Esophagus squamous epithelium (tissue), 5 donors: ENCODE results near the gene EVPLL. TPM values are rescaled to one million over a fixed set of nuclear protein-coding genes. Genes with fewer than 3 reads are reported as not detected.
"Not testable (repeated sequence)": the region's sequence is repeated elsewhere in the genome, so short reads cannot be mapped to it uniquely, and the experiment has no call there.

Experiments used
- DNase-seq: peaks from one replicate; lab custom pipeline; 2025; lab: John Stamatoyannopoulos, UW
- H3K27ac ChIP-seq, 4 donors: fragments of 200-600 bp; sonication (generic); one replicate each; pipeline ENCODE4 v1.5.1; 2016 to 2019; ENCODE audit warnings: mild to moderate bottlenecking in 1 of 4
- H3K27me3 ChIP-seq, 4 donors: fragments of 200-600 bp; sonication (generic); 1 replicate in 3 of 4; 2 replicates in 1 of 4; pipeline versions ENCODE4 v1.5.1 to v1.6.0; 2017 to 2021; ENCODE audit warnings: antibody characterized with exemption in 1 of 4
- H3K36me3 ChIP-seq, 3 donors: fragments of 200-600 bp; sonication (generic); one replicate each; pipeline ENCODE4 v1.5.1; 2016 to 2019
- H3K4me1 ChIP-seq, 3 donors: fragments of 200-600 bp; sonication (generic); one replicate each; pipeline ENCODE4 v1.5.1; 2017 to 2019
- H3K4me3 ChIP-seq, 4 donors: fragments of 200-600 bp; sonication (generic); 1 replicate in 3 of 4; 2 replicates in 1 of 4; pipeline ENCODE4 v1.5.1; 2016 to 2019; ENCODE audit warnings: mild to moderate bottlenecking in 2 of 4, moderate library complexity in 1 of 4
- H3K9me3 ChIP-seq, 3 donors: fragments of 200-600 bp; sonication (generic); one replicate each; pipeline ENCODE4 v1.5.1; 2016 to 2019
- POLR2A ChIP-seq, 4 donors: fragments of 450-650 bp; IDR thresholded peaks; one replicate each; pipeline ENCODE4 v1.6.1; 2017; ENCODE audit warnings: antibody characterized with exemption in 4 of 4, mild to moderate bottlenecking in 4 of 4, moderate library complexity in 3 of 4
- WGBS, 2 donors: methylation state at CpG; one replicate each; pipeline ENCODE4 v1.1.5; 2018; 5-methylcytosine and 5-hydroxymethylcytosine counted together
- intact Hi-C: fragments of 100-400 bp; cut with DNase I; formaldehyde crosslinking; loops from one replicate; pipeline ENCODE4 v1.15.0; 2022
- total RNA-seq, 4 donors: library from RNA; depleted of rRNA; stranded (reverse); fragments of >200 nt; gene quantifications; one replicate each; pipeline ENCODE4 v1.1.0, GENCODE V29; 2016
- TF ChIP-seq, protein P1 (sequence below), 6 experiments: fragments of 450-650 bp in 4 of 6; fragments of 200-600 bp in 2 of 6; sonication (generic) in 2 of 6; IDR thresholded peaks; one replicate each; pipeline ENCODE4 v1.5.1; 2016 to 2019; ENCODE audit warnings: antibody characterized with exemption in 6 of 6, mild to moderate bottlenecking in 4 of 6, moderate library complexity in 4 of 6
- donor health status: DM: yes; HTN: yes; CAD: no.

The EVPLL gene
- total RNA-seq, 4 donors from 2014 or later = 5.9 to 15.4 (median 10.2) TPM

DNA sequence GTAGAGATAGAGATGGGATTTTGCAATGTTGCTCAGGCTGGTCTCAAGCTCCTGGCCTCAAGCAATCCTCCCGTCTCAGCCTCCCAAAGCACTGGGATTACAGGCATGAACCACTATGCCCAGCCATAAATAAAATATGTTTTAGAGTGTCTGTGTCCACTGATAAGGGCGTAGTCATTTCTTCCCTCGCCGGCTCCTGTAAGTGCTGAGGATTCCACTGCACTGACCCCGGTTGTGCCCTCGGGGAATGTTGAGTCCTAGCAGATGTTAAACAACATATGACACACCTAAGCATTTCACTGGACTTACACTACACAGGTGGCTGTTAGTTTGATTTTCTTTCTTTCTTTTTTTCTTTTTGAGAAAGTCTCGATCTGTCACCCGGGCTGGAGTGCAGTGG lies 8.6 kb upstream of the EVPLL start:
- 87% methylated on average over 5 to 8 of the region's 8 CpGs for WGBS, 2 donors
- Histone ChIP-seq H3K27ac (no peak overlapping the region), H3K9me3 (no peaks in the 10 kb centered on the region), H3K4me1 (peaks cover 0 to 3% (median 0%) of the 10 kb centered on the region in 3 donors), H3K4me3 (no peak overlapping the region), H3K36me3 (no peaks in the 10 kb centered on the region), H3K27me3 (peaks cover 0 to 5% (median 0%) of the 10 kb centered on the region in 4 donors)
- intact Hi-C loops = no loop called here
- DNase-seq = no peak
- TF ChIP-seq POLR2A (IDR thresholded peaks at IDR 0.05) = no peak
- TF ChIP-seq, protein P1, sequence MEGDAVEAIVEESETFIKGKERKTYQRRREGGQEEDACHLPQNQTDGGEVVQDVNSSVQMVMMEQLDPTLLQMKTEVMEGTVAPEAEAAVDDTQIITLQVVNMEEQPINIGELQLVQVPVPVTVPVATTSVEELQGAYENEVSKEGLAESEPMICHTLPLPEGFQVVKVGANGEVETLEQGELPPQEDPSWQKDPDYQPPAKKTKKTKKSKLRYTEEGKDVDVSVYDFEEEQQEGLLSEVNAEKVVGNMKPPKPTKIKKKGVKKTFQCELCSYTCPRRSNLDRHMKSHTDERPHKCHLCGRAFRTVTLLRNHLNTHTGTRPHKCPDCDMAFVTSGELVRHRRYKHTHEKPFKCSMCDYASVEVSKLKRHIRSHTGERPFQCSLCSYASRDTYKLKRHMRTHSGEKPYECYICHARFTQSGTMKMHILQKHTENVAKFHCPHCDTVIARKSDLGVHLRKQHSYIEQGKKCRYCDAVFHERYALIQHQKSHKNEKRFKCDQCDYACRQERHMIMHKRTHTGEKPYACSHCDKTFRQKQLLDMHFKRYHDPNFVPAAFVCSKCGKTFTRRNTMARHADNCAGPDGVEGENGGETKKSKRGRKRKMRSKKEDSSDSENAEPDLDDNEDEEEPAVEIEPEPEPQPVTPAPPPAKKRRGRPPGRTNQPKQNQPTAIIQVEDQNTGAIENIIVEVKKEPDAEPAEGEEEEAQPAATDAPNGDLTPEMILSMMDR (IDR thresholded peaks at IDR 0.05) = no peak

DNA sequence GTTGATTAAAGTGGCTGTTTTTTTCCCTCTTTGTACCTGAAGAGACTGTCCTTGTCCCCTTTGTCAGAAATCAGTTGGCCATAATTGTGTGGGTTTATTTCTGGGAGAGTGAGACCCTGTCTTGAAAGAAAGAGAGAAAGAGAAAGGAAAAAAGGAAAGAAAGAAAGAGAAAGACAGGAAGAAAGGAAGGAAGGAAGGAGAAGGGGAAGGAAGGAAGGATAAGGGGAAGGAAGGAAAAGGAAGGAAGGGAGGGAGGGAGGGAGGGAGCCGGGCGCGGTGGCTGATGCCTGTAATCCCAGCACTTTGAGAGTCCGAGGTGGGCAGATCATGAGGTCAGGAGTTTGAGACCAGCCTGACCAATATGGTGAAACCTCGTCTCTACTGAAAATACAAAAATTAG lies 6.8 kb upstream of the EVPLL start:
- intact Hi-C loops = no loop called here
- no peak for TF ChIP-seq POLR2A (IDR thresholded peaks at IDR 0.05)
- TF ChIP-seq, protein P1 (IDR thresholded peaks at IDR 0.05) = no peak
- no peak for DNase-seq
- H3K4me3 ChIP-seq = no peak overlapping the region
- no peak overlapping the region for H3K27ac ChIP-seq
- no peaks in the 10 kb centered on the region for H3K4me1 ChIP-seq
- H3K27me3 ChIP-seq = peaks cover 0 to 5% (median 0%) of the 10 kb centered on the region in 4 donors
- no peaks in the 10 kb centered on the region for H3K36me3 ChIP-seq
- WGBS, 2 donors = 80 to 88% methylated on average over 5 of the region's 5 CpGs
- H3K9me3 ChIP-seq = no peaks in the 10 kb centered on the region

DNA sequence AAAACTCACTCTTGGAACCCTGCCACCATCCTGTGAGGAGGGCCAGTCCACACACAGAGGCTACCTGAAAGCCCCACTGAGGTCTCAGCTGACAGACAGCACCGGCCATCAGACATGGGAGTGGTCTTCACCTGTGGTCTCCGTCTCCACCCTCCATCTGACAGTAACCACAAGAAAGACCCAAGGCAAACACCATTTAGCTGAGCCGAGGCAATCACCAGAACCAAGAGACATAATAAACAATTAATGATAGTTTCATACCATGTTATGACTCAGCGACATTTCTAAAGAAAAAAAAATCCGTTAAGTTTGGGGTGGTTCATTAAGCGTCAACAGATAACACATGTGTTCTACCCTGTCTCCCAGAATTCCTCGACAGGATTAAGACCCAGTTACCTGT lies 6.1 kb upstream of the EVPLL start:
- intact Hi-C loops = no loop called here
- TF ChIP-seq, protein P1 (IDR thresholded peaks at IDR 0.05) = no peak
- no peak for TF ChIP-seq POLR2A (IDR thresholded peaks at IDR 0.05)
- H3K4me1 ChIP-seq = peaks cover 0 to 5% (median 0%) of the 10 kb centered on the region in 3 donors
- WGBS, 2 donors = 39 to 57% methylated on average over 7 of the region's 7 CpGs
- no peak overlapping the region for H3K4me3 ChIP-seq
- DNase-seq = no peak
- H3K27ac ChIP-seq = no peak overlapping the region
- peaks cover 0 to 5% (median 0%) of the 10 kb centered on the region in 4 donors for H3K27me3 ChIP-seq
- no peaks in the 10 kb centered on the region for H3K36me3 ChIP-seq
- H3K9me3 ChIP-seq = no peaks in the 10 kb centered on the region

DNA sequence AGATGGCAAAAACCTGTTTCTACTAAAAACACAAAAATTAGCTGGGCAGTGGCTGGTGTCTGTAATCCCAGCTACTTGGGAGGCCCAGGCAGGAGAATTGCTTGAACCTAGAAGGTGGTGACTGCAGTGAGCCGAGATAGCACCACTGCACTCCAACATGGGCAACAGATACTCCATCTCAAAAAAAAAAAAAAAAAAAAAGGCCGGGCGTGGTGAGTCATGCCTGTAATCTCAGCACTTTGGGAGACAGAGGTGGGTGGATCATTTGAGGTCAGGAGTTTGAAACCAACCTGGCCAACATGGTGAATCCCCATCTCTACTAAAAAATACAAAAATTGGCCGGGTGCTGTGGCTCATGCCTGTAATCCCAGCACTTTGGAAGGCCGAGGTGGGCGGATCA lies 4.4 kb upstream of the EVPLL start:
- H3K27ac ChIP-seq, DNase-seq, H3K36me3 ChIP-seq, intact Hi-C loops, H3K9me3 ChIP-seq, H3K4me3 ChIP-seq, H3K27me3 ChIP-seq: not testable (repeated sequence)
- H3K4me1 ChIP-seq = peaks cover 6 to 21% (median 6%) of the 10 kb centered on the region in 3 donors
- WGBS, 2 donors = 50 to 62% methylated on average over 6 of the region's 6 CpGs

DNA sequence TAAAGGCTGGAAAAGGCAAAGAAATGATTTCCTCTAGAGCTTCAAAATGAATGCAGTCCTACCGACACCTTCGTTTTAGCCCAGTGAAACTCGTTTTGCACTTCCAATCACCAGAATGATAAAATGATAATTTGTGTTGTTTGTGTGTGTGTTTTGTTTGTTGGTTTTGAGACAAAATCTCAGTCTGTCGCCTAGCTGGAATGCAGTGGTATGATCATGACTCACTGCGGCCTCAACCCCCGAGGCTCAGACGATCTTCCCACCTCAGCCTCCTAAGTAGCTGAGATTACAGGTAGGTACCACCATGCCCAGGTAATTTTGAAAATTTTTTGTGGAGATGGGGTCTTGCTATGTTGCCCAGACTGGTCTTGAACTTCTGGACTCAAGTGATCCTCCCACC lies 3.4 kb upstream of the EVPLL start:
- DNase-seq = no peak
- intact Hi-C loops = no loop called here
- no peaks in the 10 kb centered on the region for H3K36me3 ChIP-seq

More for the DNA sequence above, 3.4 kb upstream of the EVPLL start:
- TF ChIP-seq, protein P1 (IDR thresholded peaks at IDR 0.05) = no peak
- TF ChIP-seq POLR2A (IDR thresholded peaks at IDR 0.05) = no peak
- H3K4me3 ChIP-seq = no peak overlapping the region
- no peak overlapping the region for H3K27ac ChIP-seq
- H3K4me1 ChIP-seq = peaks cover 6 to 31% (median 6%) of the 10 kb centered on the region in 3 donors
- peaks cover 0 to 5% (median 0%) of the 10 kb centered on the region in 4 donors for H3K27me3 ChIP-seq
- 77 to 95% methylated on average over 7 of the region's 7 CpGs for WGBS, 2 donors
- no peaks in the 10 kb centered on the region for H3K9me3 ChIP-seq
